ENCODE results near the gene ALDH3A1. TPM values are rescaled to one million over a fixed set of nuclear protein-coding genes. Genes with fewer than 3 reads are reported as not detected.

ALDH3A1 gene
- total RNA-seq, 1 donor = 0.54 TPM

DNA sequence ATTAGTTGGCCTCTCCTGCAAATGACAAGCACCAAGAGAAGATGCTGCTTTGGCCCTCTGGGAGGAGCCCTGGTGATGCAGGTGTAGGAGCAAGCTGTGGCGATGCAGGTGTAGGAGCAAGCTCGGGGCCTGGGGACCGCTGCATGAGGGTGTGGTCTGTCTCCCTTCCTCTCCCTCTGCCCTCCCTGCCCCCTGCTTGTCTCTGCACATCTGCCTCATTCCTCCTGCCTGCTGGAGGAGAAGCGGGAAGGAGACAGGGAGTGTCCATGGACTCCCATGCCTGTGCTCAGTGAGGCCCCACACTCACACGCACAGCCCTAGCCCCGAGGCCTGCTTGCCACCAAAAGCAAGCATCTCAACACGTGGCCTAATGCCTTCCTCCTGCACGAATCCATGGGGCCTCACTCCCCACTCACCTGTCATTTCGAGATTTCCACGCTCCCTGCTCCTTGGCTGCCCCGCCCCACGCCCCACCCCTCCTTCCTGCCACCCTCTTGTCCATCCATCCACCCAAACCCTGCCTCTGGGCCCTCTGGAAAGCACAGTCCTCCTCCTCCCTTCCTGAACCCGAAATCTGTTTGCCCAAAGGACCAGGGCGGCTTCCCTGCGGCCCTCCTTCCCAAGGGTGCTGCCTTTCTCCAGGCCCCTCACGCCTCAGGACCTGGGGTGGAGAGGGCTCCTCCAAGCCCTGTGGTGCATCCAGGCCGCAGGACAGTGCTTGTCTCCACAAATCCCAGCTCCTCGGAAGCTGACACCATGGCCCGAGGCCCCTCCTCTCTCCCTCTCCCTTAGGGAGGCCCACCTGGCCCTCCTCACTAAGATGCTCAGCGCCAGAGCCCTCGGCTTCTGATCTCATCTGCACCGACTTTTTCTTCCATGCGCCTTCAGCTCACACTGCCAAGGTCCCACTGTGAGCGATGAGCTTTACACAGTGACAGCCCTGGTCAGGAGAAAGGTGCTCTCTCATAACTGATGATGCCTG lies 11.8 kb upstream of the ALDH3A1 start:
- TF ChIP-seq, protein P1, sequence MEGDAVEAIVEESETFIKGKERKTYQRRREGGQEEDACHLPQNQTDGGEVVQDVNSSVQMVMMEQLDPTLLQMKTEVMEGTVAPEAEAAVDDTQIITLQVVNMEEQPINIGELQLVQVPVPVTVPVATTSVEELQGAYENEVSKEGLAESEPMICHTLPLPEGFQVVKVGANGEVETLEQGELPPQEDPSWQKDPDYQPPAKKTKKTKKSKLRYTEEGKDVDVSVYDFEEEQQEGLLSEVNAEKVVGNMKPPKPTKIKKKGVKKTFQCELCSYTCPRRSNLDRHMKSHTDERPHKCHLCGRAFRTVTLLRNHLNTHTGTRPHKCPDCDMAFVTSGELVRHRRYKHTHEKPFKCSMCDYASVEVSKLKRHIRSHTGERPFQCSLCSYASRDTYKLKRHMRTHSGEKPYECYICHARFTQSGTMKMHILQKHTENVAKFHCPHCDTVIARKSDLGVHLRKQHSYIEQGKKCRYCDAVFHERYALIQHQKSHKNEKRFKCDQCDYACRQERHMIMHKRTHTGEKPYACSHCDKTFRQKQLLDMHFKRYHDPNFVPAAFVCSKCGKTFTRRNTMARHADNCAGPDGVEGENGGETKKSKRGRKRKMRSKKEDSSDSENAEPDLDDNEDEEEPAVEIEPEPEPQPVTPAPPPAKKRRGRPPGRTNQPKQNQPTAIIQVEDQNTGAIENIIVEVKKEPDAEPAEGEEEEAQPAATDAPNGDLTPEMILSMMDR (IDR thresholded peaks at IDR 0.05; ENCODE audit: insufficient read depth, low read length) = no peak
- H3K4me3 ChIP-seq (ENCODE audit: low read depth, low read length) = no peak overlapping the region
- no peak for DNase-seq (ENCODE audit: low read depth)

DNA sequence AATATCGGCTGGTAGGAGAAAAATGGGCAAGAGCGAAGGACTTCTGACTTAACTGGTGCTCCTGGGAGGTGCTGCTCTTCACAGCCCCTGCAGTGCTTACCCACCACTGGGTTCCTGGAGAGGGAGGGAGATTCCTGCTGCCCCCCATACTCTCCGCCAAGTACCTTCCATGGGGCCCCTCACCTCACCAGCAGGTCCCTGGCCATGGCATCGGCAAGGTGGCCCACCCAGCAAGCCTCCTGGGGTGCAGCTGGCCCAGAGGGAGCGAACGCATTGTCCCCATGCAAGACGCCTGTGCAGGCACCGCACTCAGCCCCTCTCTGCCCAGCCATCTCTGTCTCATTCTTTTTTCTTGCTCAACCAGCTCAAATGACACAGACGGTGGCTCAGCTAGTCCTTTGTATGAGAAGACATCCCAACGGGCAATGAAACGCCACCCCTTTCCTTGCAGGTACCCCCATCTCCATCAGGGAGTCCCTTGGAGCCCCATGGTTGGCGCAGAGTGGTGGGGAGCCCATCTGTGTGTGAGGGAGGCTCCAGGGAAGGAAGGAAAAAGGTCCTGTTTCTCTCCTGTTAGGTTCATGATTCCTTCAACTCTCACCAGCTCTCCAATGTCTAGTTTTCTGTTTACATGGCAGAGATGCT lies 9.6 kb upstream of the ALDH3A1 start:
- H3K4me3 ChIP-seq (ENCODE audit: low read depth, low read length) = no peak overlapping the region
- no peak for DNase-seq (ENCODE audit: low read depth)

DNA sequence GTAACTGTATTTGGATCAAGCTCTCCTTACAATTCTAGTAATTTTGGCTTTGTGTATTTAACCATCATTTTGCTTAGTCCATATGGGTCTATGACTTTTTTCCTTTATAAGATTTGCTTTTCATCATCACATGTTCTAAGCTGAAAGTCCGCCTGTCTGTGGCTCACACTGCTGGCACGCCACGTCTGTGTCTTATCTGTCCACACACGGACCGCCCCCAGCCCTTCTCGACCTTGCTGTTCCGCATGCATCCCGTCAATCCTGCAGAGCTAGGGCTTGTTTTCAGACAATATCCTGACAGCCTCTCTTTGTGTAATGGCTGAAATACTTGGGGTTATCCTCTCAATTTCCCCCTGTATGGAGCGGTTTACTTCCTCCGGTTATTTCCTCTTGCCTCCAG lies 8.4 kb upstream of the ALDH3A1 start:
- no peak overlapping the region for H3K4me3 ChIP-seq (ENCODE audit: low read depth, low read length)
- DNase-seq (ENCODE audit: low read depth) = no peak
- TF ChIP-seq, protein P1 (IDR thresholded peaks at IDR 0.05; ENCODE audit: insufficient read depth, low read length) = no peak

More for the DNA sequence above, 9.6 kb upstream of the ALDH3A1 start:
- TF ChIP-seq, protein P1 (IDR thresholded peaks at IDR 0.05; ENCODE audit: insufficient read depth, low read length) = no peak

DNA sequence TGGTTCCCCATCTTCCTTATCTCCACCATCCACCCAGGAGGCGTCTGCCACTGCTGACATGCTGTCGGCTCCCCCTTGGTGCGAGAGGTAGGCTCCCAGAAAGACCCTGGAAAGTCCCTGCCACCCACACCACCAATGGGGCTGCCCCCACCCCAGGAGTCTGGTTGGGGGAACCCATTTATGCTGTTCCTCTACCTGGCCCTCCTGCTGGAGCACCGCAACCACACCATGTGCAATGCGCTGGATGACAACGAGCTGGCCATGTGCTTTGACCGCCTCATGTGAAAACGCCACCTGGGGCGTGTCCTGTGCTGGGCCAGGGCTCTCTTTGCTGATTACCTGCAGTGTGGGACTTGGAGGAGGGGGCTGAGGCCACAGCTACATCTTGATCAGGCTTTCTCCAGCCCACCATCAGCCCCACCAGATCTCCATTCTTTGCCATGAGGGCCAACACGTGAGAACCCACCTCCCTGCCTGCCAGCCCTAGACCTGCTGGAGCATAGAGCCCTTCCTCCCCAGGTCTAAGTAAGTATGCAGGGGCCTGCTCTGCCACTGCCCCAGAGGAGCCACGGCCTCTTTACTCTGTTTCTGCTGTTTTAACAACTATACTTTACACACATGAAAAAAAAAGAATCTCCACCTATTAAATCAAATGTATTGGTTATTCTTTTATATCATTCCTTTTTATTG lies 7.9 kb upstream of the ALDH3A1 start:
- H3K4me3 ChIP-seq (ENCODE audit: low read depth, low read length) = no peak overlapping the region
- DNase-seq (ENCODE audit: low read depth) = no peak
- TF ChIP-seq, protein P1 (IDR thresholded peaks at IDR 0.05; ENCODE audit: insufficient read depth, low read length) = no peak

DNA sequence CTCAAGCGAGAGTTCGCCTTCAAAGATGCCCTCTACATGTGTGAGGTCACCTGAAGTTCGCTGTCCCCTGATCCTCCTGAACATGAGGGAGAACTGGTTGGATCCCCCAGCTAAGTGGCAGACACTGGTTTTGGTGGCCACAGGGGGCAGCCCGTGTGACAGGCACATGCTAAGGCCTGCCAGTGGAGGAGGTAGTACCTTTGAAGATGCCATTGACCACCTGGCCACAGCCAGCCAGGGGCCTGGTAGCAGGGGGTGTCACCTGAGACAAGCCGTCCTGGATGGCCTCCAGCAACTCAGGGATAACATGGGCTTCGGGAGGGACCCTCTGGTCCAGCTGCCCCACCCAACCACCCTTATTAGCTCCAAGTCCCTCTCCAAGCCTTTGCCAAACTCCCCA lies 7.3 kb upstream of the ALDH3A1 start:
- TF ChIP-seq, protein P1 (IDR thresholded peaks at IDR 0.05; ENCODE audit: insufficient read depth, low read length) = no peak
- no peak for DNase-seq (ENCODE audit: low read depth)
- H3K4me3 ChIP-seq (ENCODE audit: low read depth, low read length) = no peak overlapping the region

DNA sequence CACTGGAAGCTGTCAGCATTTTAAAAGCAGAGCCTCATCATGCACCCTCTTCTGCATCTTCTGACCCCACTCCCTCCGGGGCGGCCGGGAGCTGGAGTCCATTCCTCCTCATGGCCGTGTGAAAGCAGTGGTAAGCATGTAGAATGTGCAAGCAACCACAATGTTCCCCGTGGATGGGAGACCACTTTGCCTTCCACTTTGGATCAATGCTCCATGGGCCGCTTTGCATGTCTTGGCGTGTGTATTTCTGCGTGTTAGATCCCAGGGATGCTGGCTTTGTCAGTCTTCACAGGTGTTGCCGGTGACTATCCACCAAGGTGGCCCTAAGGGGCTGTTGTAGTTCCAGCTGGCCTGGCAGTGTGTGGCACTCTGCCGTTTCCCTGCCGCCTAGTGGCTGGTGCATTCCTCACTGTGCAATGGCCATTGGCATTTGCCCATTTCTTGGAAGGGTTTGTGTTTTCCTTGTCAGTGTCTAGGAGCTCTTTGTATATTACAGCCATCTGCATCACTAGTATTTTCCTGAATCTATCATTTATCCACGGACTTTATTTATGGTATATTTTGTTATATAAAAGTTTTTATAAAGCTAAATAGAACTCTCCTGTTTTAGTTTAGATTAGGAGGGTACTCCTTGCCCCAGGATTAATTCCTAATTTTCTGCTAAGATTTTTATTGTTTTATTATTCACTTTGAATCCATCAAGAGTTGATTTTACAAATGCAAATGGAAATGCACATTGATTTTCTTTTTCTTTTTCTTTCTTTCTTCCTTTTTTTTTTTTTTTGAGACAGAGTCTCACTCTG lies 5.8 kb upstream of the ALDH3A1 start:
- DNase-seq (ENCODE audit: low read depth) = no peak
- TF ChIP-seq, protein P1 (IDR thresholded peaks at IDR 0.05; ENCODE audit: insufficient read depth, low read length) = no peak
- no peak overlapping the region for H3K4me3 ChIP-seq (ENCODE audit: low read depth, low read length)
